ENCODE data around the gene DCAF11. TPM values are rescaled to one million over a fixed set of nuclear protein-coding genes. Genes with fewer than 3 reads are reported as not detected.

The DCAF11 gene
- total and polyA plus RNA-seq, 3 donors from 2014 or later = 67.6 to 77.4 (median 68.0) TPM

GRCh38 chr14:24119691-24120090 is 5.1 kb downstream of the DCAF11 start:
- no peak for DNase-seq
- 99 to 100% methylated on average over 6 of the region's 6 CpGs for WGBS, 2 donors
- TF ChIP-seq POLR2A (IDR thresholded peaks at IDR 0.05) = no peak
- no peak for TF ChIP-seq CTCF (IDR thresholded peaks at IDR 0.05)
- intact Hi-C loops (cut with DNase I; ENCODE audit: low total_unique reads) = no loop called here
- no peaks in the 10 kb centered on the region for H3K36me3 ChIP-seq (ENCODE audit: low read depth, missing control alignments)
- H3K4me3 ChIP-seq = no peak overlapping the region
- no peaks in the 10 kb centered on the region for H3K27me3 ChIP-seq
- no peaks in the 10 kb centered on the region for H3K9me3 ChIP-seq
- peaks cover 9% of the 10 kb centered on the region for H3K4me1 ChIP-seq
- no peak overlapping the region for H3K27ac ChIP-seq

- Histone ChIP-seq H3K27ac (no peak overlapping the region), H3K36me3 (ENCODE audit: low read depth, missing control alignments) (no peaks in the 10 kb centered on the region), H3K4me3 (no peak overlapping the region), H3K4me1 (no peaks in the 10 kb centered on the region), H3K9me3 (no peaks in the 10 kb centered on the region), H3K27me3 (no peaks in the 10 kb centered on the region)
- DNase-seq = no peak
- 93 to 97% methylated on average over 8 of the region's 8 CpGs for WGBS, 2 donors
- TF ChIP-seq POLR2A (IDR thresholded peaks at IDR 0.05) (no peak), CTCF (IDR thresholded peaks at IDR 0.05) (no peak)
- intact Hi-C loops (cut with DNase I; ENCODE audit: low total_unique reads) = no loop called here
Observed at GRCh38 chr14:24121210-24121609, 6.6 kb downstream of the DCAF11 start.

- WGBS, 2 donors = 97 to 100% methylated on average over 4 of the region's 4 CpGs
- H3K36me3 ChIP-seq (ENCODE audit: low read depth, missing control alignments) = no peaks in the 10 kb centered on the region
Observed at GRCh38 chr14:24122416-24122815, 7.8 kb downstream of the DCAF11 start.

GRCh38 chr14:24122898-24123297 is 8.3 kb downstream of the DCAF11 start:
- intact Hi-C loops (cut with DNase I; ENCODE audit: low total_unique reads) = no loop called here
- DNase-seq = no peak
- no peaks in the 10 kb centered on the region for H3K9me3 ChIP-seq
- H3K27ac ChIP-seq = no peak overlapping the region
- WGBS, 2 donors = 93 to 99% methylated on average over 5 to 8 of the region's 8 CpGs
- no peaks in the 10 kb centered on the region for H3K4me1 ChIP-seq
- H3K27me3 ChIP-seq = no peaks in the 10 kb centered on the region
- no peak for TF ChIP-seq POLR2A (IDR thresholded peaks at IDR 0.05)
- TF ChIP-seq CTCF (IDR thresholded peaks at IDR 0.05) = no peak
- no peak overlapping the region for H3K4me3 ChIP-seq
- no peaks in the 10 kb centered on the region for H3K36me3 ChIP-seq (ENCODE audit: low read depth, missing control alignments)

More at GRCh38 chr14:24122416-24122815, 7.8 kb downstream of the DCAF11 start:
- no peak for DNase-seq
- no peaks in the 10 kb centered on the region for H3K4me1 ChIP-seq
- no peak overlapping the region for H3K27ac ChIP-seq
- no peak overlapping the region for H3K4me3 ChIP-seq
- intact Hi-C loops (cut with DNase I; ENCODE audit: low total_unique reads) = no loop called here
- no peaks in the 10 kb centered on the region for H3K9me3 ChIP-seq
- H3K27me3 ChIP-seq = no peaks in the 10 kb centered on the region
- no peak for TF ChIP-seq CTCF (IDR thresholded peaks at IDR 0.05)
- no peak for TF ChIP-seq POLR2A (IDR thresholded peaks at IDR 0.05)
